Large intestine (tissue), 3 donors: ENCODE results near the gene MYRIP. TPM values are rescaled to one million over a fixed set of nuclear protein-coding genes. Genes with fewer than 3 reads are reported as not detected.

Experiments
- DNase-seq, 2 donors: peaks; one replicate each; pipeline versions ENCODE4 v3.0.0 to v3.0.0-alpha.2; 2013
- H3K27ac ChIP-seq: one replicate; pipeline ENCODE4 v1.5.1; 2013; ENCODE audit warnings: low read length
- H3K27me3 ChIP-seq: 2 replicates; pipeline ENCODE4 v1.6.1; 2013; ENCODE audit warnings: low read length; ENCODE audit not compliant: control insufficient read depth, insufficient read depth
- H3K36me3 ChIP-seq: 2 replicates; pipeline ENCODE4 v1.6.1; 2013; ENCODE audit warnings: low read length; ENCODE audit not compliant: control insufficient read depth, insufficient read depth
- H3K4me1 ChIP-seq: one replicate; pipeline ENCODE4 v1.6.1; 2013; ENCODE audit warnings: low read length; ENCODE audit not compliant: control insufficient read depth, insufficient read depth
- H3K4me3 ChIP-seq: one replicate; pipeline ENCODE4 v1.5.1; 2013; ENCODE audit warnings: low read length
- H3K9me3 ChIP-seq: one replicate; pipeline ENCODE4 v1.6.1; 2013; ENCODE audit warnings: mild to moderate bottlenecking, low read depth, low read length, moderate library complexity; ENCODE audit not compliant: control insufficient read depth
- WGBS: methylation state at CpG from one replicate; pipeline ENCODE4 v1.1.5; 2013; ENCODE audit warnings: low lambda C conversion rate; ENCODE audit not compliant: insufficient coverage; 5-methylcytosine and 5-hydroxymethylcytosine counted together
- polyA plus RNA-seq: library from polyadenylated mRNA; unstranded; fragments of 120-200 nt; gene quantifications from one replicate; pipeline ENCODE4 v1.2.1, GENCODE V29; 2013

MYRIP gene
- polyA plus RNA-seq, 1 donor, result 3.1 TPM

GRCh38 chr3:40237889-40238571 is 428.6 kb downstream of the MYRIP start:
- DNase-seq, result no peak
- WGBS, result 90% methylated on average over 2 of the region's 8 CpGs
- H3K9me3 ChIP-seq, result no peaks in the 10 kb centered on the region
- H3K36me3 ChIP-seq, result no peaks in the 10 kb centered on the region
- H3K27me3 ChIP-seq, result no peaks in the 10 kb centered on the region
- no peaks in the 10 kb centered on the region for H3K4me1 ChIP-seq
- H3K27ac ChIP-seq, result no peak overlapping the region
- no peak overlapping the region for H3K4me3 ChIP-seq

GRCh38 chr3:40240921-40241320 is 431.5 kb downstream of the MYRIP start:
- no CpG with 5 or more reads among the region's 1 CpG for WGBS

GRCh38 chr3:40242216-40242615 is 432.8 kb downstream of the MYRIP start:
- no peaks in the 10 kb centered on the region for H3K27me3 ChIP-seq

More at GRCh38 chr3:40240921-40241320, 431.5 kb downstream of the MYRIP start:
- H3K4me1 ChIP-seq, result no peaks in the 10 kb centered on the region
- H3K4me3 ChIP-seq, result no peak overlapping the region
- no peak overlapping the region for H3K27ac ChIP-seq
- no peak for DNase-seq
- no peaks in the 10 kb centered on the region for H3K27me3 ChIP-seq
- no peaks in the 10 kb centered on the region for H3K36me3 ChIP-seq
- H3K9me3 ChIP-seq, result no peaks in the 10 kb centered on the region

GRCh38 chr3:40242638-40243037 is 433.2 kb downstream of the MYRIP start:
- Histone ChIP-seq H3K27ac (no peak overlapping the region), H3K27me3 (no peaks in the 10 kb centered on the region), H3K36me3 (no peaks in the 10 kb centered on the region), H3K4me3 (no peak overlapping the region), H3K4me1 (no peaks in the 10 kb centered on the region), H3K9me3 (no peaks in the 10 kb centered on the region)
- no peak for DNase-seq
- WGBS, result 100% methylated on average over 1 of the region's 1 CpG

More at GRCh38 chr3:40242216-40242615, 432.8 kb downstream of the MYRIP start:
- no peaks in the 10 kb centered on the region for H3K36me3 ChIP-seq
- H3K9me3 ChIP-seq, result no peaks in the 10 kb centered on the region
- H3K4me3 ChIP-seq, result no peak overlapping the region
- H3K27ac ChIP-seq, result no peak overlapping the region
- DNase-seq, result no peak
- no CpG with 5 or more reads among the region's 1 CpG for WGBS
- H3K4me1 ChIP-seq, result no peaks in the 10 kb centered on the region

- H3K4me3 ChIP-seq, result no peak overlapping the region
- H3K9me3 ChIP-seq, result no peaks in the 10 kb centered on the region
- no peaks in the 10 kb centered on the region for H3K27me3 ChIP-seq
- DNase-seq, result no peak
- H3K4me1 ChIP-seq, result no peaks in the 10 kb centered on the region
- no CpG with 5 or more reads among the region's 1 CpG for WGBS
- H3K36me3 ChIP-seq, result no peaks in the 10 kb centered on the region
- no peak overlapping the region for H3K27ac ChIP-seq
Measured at GRCh38 chr3:40243056-40243455, 433.6 kb downstream of the MYRIP start.

- no peaks in the 10 kb centered on the region for H3K27me3 ChIP-seq
- no peak overlapping the region for H3K27ac ChIP-seq
- no peaks in the 10 kb centered on the region for H3K9me3 ChIP-seq
- no peaks in the 10 kb centered on the region for H3K4me1 ChIP-seq
- DNase-seq, result no peak
- H3K36me3 ChIP-seq, result no peaks in the 10 kb centered on the region
- no peak overlapping the region for H3K4me3 ChIP-seq
- no CpG with 5 or more reads among the region's 6 CpGs for WGBS
Measured at GRCh38 chr3:40247714-40248454, 438.5 kb downstream of the MYRIP start.

GRCh38 chr3:40248591-40248990 is 439.2 kb downstream of the MYRIP start:
- Histone ChIP-seq H3K4me3 (no peak overlapping the region), H3K27ac (no peak overlapping the region), H3K36me3 (no peaks in the 10 kb centered on the region), H3K4me1 (no peaks in the 10 kb centered on the region), H3K27me3 (no peaks in the 10 kb centered on the region), H3K9me3 (no peaks in the 10 kb centered on the region)
- DNase-seq, result no peak

- no peak overlapping the region for H3K4me3 ChIP-seq
- H3K9me3 ChIP-seq, result no peaks in the 10 kb centered on the region
- no peaks in the 10 kb centered on the region for H3K36me3 ChIP-seq
- WGBS, result no CpG with 5 or more reads among the region's 3 CpGs
- no peaks in the 10 kb centered on the region for H3K27me3 ChIP-seq
- DNase-seq, result no peak
- no peaks in the 10 kb centered on the region for H3K4me1 ChIP-seq
- H3K27ac ChIP-seq, result no peak overlapping the region
Measured at GRCh38 chr3:40249168-40249567, 439.8 kb downstream of the MYRIP start.

- Histone ChIP-seq H3K27me3 (no peaks in the 10 kb centered on the region), H3K9me3 (no peaks in the 10 kb centered on the region), H3K27ac (no peak overlapping the region), H3K36me3 (peaks cover 2% of the 10 kb centered on the region), H3K4me3 (no peak overlapping the region), H3K4me1 (no peaks in the 10 kb centered on the region)
- WGBS, result no CpG with 5 or more reads among the region's 2 CpGs
- no peak for DNase-seq
Measured at GRCh38 chr3:40254491-40254890, 445.1 kb downstream of the MYRIP start.

GRCh38 chr3:40254891-40255290 is 445.5 kb downstream of the MYRIP start:
- 80% methylated on average over 1 of the region's 2 CpGs for WGBS
- H3K9me3 ChIP-seq, result no peaks in the 10 kb centered on the region
- peaks cover 2% of the 10 kb centered on the region for H3K36me3 ChIP-seq
- DNase-seq, result no peak
- no peak overlapping the region for H3K27ac ChIP-seq
- H3K4me1 ChIP-seq, result no peaks in the 10 kb centered on the region
- no peaks in the 10 kb centered on the region for H3K27me3 ChIP-seq
- no peak overlapping the region for H3K4me3 ChIP-seq

GRCh38 chr3:40255532-40255931 is 446.1 kb downstream of the MYRIP start:
- H3K27me3 ChIP-seq, result no peaks in the 10 kb centered on the region
- DNase-seq, result no peak
- no peaks in the 10 kb centered on the region for H3K9me3 ChIP-seq
- WGBS, result no CpG with 5 or more reads among the region's 1 CpG
- peaks cover 2% of the 10 kb centered on the region for H3K36me3 ChIP-seq
- H3K4me1 ChIP-seq, result no peaks in the 10 kb centered on the region
- H3K27ac ChIP-seq, result no peak overlapping the region
- no peak overlapping the region for H3K4me3 ChIP-seq
